HepG2 (cell line): Measurements from ENCODE around the gene TACC2. TPM values are rescaled to one million over a fixed set of nuclear protein-coding genes. Genes with fewer than 3 reads are reported as not detected.

ENCODE experiments used
- ATAC-seq: fragments of 200-7000 bp; cut with Tn5 transposase; 3 replicates; pipeline ENCODE4 v1.9.1; 2020; ENCODE audit warnings: mild to moderate bottlenecking, moderate library complexity
- BruUV-seq: library from RNA; stranded (reverse); fragments of 400-500 nt; replicated peaks from 2 replicates; lab custom pipeline; 2021; lab: Mats Ljungman, UMichigan
- CTCF ChIA-PET: fragments of 300-600 bp; formaldehyde crosslinking; extraction: SDS; loops from one replicate; lab custom pipeline; 2021; ENCODE audit warnings: low total read pairs, inconsistent platforms, low intra/inter-chr PET ratio; lab: Yijun Ruan, JAX
- POLR2A ChIA-PET: fragments of 350-600 bp; sonication (Branson Sonifier 250); formaldehyde crosslinking; loops from one replicate; lab custom pipeline; 2020; ENCODE audit warnings: antibody characterized with exemption, inconsistent platforms; lab: Yijun Ruan, JAX
- DNase-seq: peaks from one replicate; pipeline ENCODE4 v3.0.0-alpha.2; 2015; ENCODE audit warnings: low spot score
- FAIRE-seq: peaks from 3 replicates; lab custom pipeline; 2011; peaks lifted over from hg19 to GRCh38; lab: Jason Lieb, UNC
- H2AFZ ChIP-seq: one replicate; pipeline ENCODE4 v1.6.1; 2011; ENCODE audit warnings: low read length, inconsistent platforms
- H3K27ac ChIP-seq: fragments of 300-600 bp; 3 replicates; pipeline ENCODE4 v1.8.0; 2011; ENCODE audit warnings: mixed run types, mild to moderate bottlenecking, mixed read lengths, low read length, inconsistent platforms; ENCODE audit not compliant: insufficient read depth; ENCODE audit errors: extremely low read length
- H3K27me3 ChIP-seq, 2 experiments: fragments of 200-600 bp in 1 of 2; 2 replicates in 1 of 2; 3 replicates in 1 of 2; pipeline versions ENCODE4 v1.6.0 to v1.8.0; 2011; ENCODE audit warnings: low read length in 2 of 2, mild to moderate bottlenecking in 2 of 2, moderate library complexity in 2 of 2, inconsistent platforms in 1 of 2; ENCODE audit not compliant: insufficient read depth in 2 of 2, control insufficient read depth in 1 of 2
- H3K36me3 ChIP-seq, 2 experiments: fragments of 200-600 bp in 1 of 2; replicated peaks in 1 of 2; 2 replicates in 1 of 2; 3 replicates in 1 of 2; pipeline versions ENCODE4 v1.5.1 to v1.8.0; 2011; ENCODE audit warnings: low read length in 2 of 2, inconsistent platforms in 1 of 2; ENCODE audit not compliant: insufficient read depth in 2 of 2, control insufficient read depth in 1 of 2
- H3K4me1 ChIP-seq: 2 replicates; pipeline ENCODE4 v1.5.1; 2012; ENCODE audit warnings: low read length, inconsistent platforms; ENCODE audit not compliant: insufficient read depth
- H3K4me2 ChIP-seq: 2 replicates; pipeline ENCODE4 v1.6.0; 2011; ENCODE audit warnings: low read depth, low read length, inconsistent platforms
- H3K4me3 ChIP-seq, 3 experiments: fragments of 200-600 bp in 1 of 3; sonication (generic), shearing (Covaris generic) in 1 of 3; replicated peaks in 1 of 3; 2 replicates each; pipeline ENCODE4 v1.5.1; 2011 to 2016; ENCODE audit warnings: low read length in 3 of 3, inconsistent platforms in 2 of 3, low read depth in 2 of 3, mild to moderate bottlenecking in 2 of 3, control low read depth in 1 of 3, mixed read lengths in 1 of 3; ENCODE audit not compliant: insufficient read depth in 1 of 3
- H3K79me2 ChIP-seq: one replicate; pipeline ENCODE4 v1.6.1; 2011; ENCODE audit warnings: low read length, inconsistent platforms; ENCODE audit not compliant: insufficient read depth
- H3K9ac ChIP-seq: 2 replicates; pipeline ENCODE4 v1.6.0; 2011; ENCODE audit warnings: mild to moderate bottlenecking, low read depth, low read length, inconsistent platforms; ENCODE audit not compliant: insufficient read depth
- H3K9me3 ChIP-seq: 2 replicates; pipeline ENCODE4 v1.5.1; 2012; ENCODE audit warnings: mild to moderate bottlenecking, low read length
- H4K20me1 ChIP-seq: 2 replicates; pipeline ENCODE4 v1.6.0; 2011; ENCODE audit warnings: inconsistent platforms, mild to moderate bottlenecking, low read length, moderate library complexity; ENCODE audit not compliant: insufficient read depth
- CCAR2 ChIP-seq: fragments of 200-400 bp; formaldehyde crosslinking; optimal IDR thresholded peaks from 2 replicates; pipeline ENCODE3; 2018; ENCODE audit warnings: low read depth, mild to moderate bottlenecking, low read length, moderate library complexity
- CCDC6 ChIP-seq: sonication (generic); formaldehyde crosslinking; IDR thresholded peaks from 2 replicates; pipeline ENCODE4 v1.8.1; 2022; ENCODE audit warnings: mild to moderate bottlenecking, missing genetic modification reagents, moderate library complexity
- FOXA3 ChIP-seq: IDR thresholded peaks from 2 replicates; pipeline ENCODE4 v1.6.1; 2016; ENCODE audit warnings: missing genetic modification reagents, missing compliant biosample characterization
- GPN1 ChIP-seq: sonication (generic); formaldehyde crosslinking; IDR thresholded peaks from 2 replicates; pipeline ENCODE4 v1.5.1; 2020; ENCODE audit warnings: missing genetic modification reagents, borderline replicate concordance
- HMGA1 ChIP-seq: sonication (generic); formaldehyde crosslinking; conservative IDR thresholded peaks from 2 replicates; pipeline ENCODE4 v1.4.0; 2020; ENCODE audit warnings: missing genetic modification reagents
- KMT2B ChIP-seq: IDR thresholded peaks from 2 replicates; pipeline ENCODE4 v1.6.1; 2016; ENCODE audit warnings: missing genetic modification reagents, missing compliant biosample characterization
- MBNL3 ChIP-seq: fragments of 250-450 bp; sonication (Bioruptor Pico); conservative IDR thresholded peaks from 2 replicates; pipeline ENCODE4 v1.8.0; 2022; ENCODE audit warnings: mild to moderate bottlenecking, inconsistent platforms
- PITX1 ChIP-seq: sonication (generic); formaldehyde crosslinking; IDR thresholded peaks from 2 replicates; pipeline ENCODE4 v1.5.1; 2020; ENCODE audit warnings: mild to moderate bottlenecking, missing genetic modification reagents
- SNAPC2 ChIP-seq: sonication (generic); formaldehyde crosslinking; IDR thresholded peaks from 2 replicates; pipeline ENCODE4 v1.8.1; 2022; ENCODE audit warnings: mild to moderate bottlenecking, missing genetic modification reagents
- TBL1XR1 ChIP-seq: fragments of 150-350 bp; IDR thresholded peaks from 2 replicates; pipeline ENCODE4 v1.6.1; 2014; ENCODE audit warnings: borderline replicate concordance, low read length; ENCODE audit not compliant: partially characterized antibody
- TEAD3 ChIP-seq: optimal IDR thresholded peaks from 2 replicates; pipeline ENCODE3; 2016; ENCODE audit warnings: borderline replicate concordance
- ZFP36L2 ChIP-seq: sonication (generic); formaldehyde crosslinking; IDR thresholded peaks from 2 replicates; pipeline ENCODE4 v1.4.0; 2020; ENCODE audit warnings: missing genetic modification reagents
- ZNF224 ChIP-seq: sonication (generic); formaldehyde crosslinking; IDR thresholded peaks from 2 replicates; pipeline ENCODE4 v1.5.0; 2020; ENCODE audit warnings: mild to moderate bottlenecking, missing genetic modification reagents
- ZNF230 ChIP-seq: sonication (generic); formaldehyde crosslinking; IDR thresholded peaks from 2 replicates; pipeline ENCODE4 v1.4.0; 2020; ENCODE audit warnings: mild to moderate bottlenecking, missing genetic modification reagents
- ZNF331 ChIP-seq: sonication (generic); formaldehyde crosslinking; IDR thresholded peaks from 2 replicates; pipeline ENCODE4 v1.4.0; 2020; ENCODE audit warnings: missing genetic modification reagents
- ZSCAN20 ChIP-seq: sonication (generic); formaldehyde crosslinking; IDR thresholded peaks from 2 replicates; pipeline ENCODE4 v1.4.0; 2020; ENCODE audit warnings: missing genetic modification reagents, mild to moderate bottlenecking, borderline replicate concordance
- ZSCAN22 ChIP-seq: sonication (generic); formaldehyde crosslinking; IDR thresholded peaks from 2 replicates; pipeline ENCODE4 v1.4.0; 2020; ENCODE audit warnings: mild to moderate bottlenecking, missing genetic modification reagents
- WGBS: methylation state at CpG from one replicate; pipeline ENCODE4 v1.1.6; 2017; ENCODE audit warnings: low lambda C conversion rate; 5-methylcytosine and 5-hydroxymethylcytosine counted together
- in situ Hi-C: cut with HindIII; loops from 2 replicates; pipeline ENCODE4 v1.10.0; 2017; ENCODE audit warnings: low pct_unique_long_range_greater_than_20kb; ENCODE audit not compliant: extremely low pct_ligation_motif_present
- intact Hi-C: fragments of 100-400 bp; cut with micrococcal nuclease; formaldehyde crosslinking; loops from one replicate; pipeline ENCODE4 v1.10.0; 2022; ENCODE audit not compliant: unreplicated experiment
- polyA plus RNA-seq, 8 experiments: library from polyadenylated mRNA; depleted of rRNA in 3 of 8; stranded (reverse) in 7 of 8; unstranded in 1 of 8; fragments of >200 nt; fragmentation: Illumina TruSeq in 4 of 8; extraction: Trizol in 4 of 8; gene quantifications; 2 replicates each; pipeline versions ENCODE4 v1.2.1 to v1.2.3, GENCODE V29; 2011 to 2016; ENCODE audit warnings: low read depth in 4 of 8, missing spikeins in 1 of 8, mixed read lengths in 1 of 8; ENCODE audit not compliant: insufficient read depth in 1 of 8
- total RNA-seq, 5 experiments: library from RNA; depleted of rRNA; stranded (reverse); fragments of >200 nt; fragmentation: Illumina TruSeq; extraction: Trizol; gene quantifications; 2 replicates each; pipeline ENCODE4 v1.2.3, GENCODE V29; 2016; ENCODE audit warnings: low read depth in 1 of 5

TACC2 gene
- total and polyA plus RNA-seq, 2 of the 13 experiments (the other 11 are each of a cell fraction or from before 2014, with no cell fraction given): 11.8 to 16.0 TPM

- TF ChIP-seq ZSCAN20 (CRISPR knock-in tag) (no peak), TBL1XR1 (no peak), TEAD3 (no peak)
- TF ChIP-seq, all 625 proteins: peak for 0
Measured at GRCh38 chr10:122097935-122098334, 109.0 kb downstream of the TACC2 start (continued).

DNA sequence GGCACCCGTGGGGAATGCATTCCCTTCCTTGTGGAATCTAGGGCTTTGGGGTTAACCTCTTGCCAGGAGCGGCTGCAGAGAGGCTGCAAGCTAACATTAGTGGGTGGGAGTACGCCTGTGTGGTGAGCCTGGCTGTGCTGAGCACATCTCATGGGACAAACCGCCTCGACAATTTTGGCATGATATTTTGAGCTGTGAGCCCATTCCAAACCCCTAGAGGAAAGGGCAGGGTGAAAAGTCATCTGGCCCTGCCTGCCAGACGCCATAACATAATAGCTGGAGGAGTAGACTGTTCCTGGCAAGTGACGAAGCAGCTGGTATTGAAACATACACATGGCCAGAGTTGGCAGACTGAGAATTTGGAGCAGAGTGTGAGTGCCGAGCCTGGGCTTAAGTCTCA is 110.0 kb downstream of the TACC2 start:
- BruUV-seq: no TSS peak

DNA sequence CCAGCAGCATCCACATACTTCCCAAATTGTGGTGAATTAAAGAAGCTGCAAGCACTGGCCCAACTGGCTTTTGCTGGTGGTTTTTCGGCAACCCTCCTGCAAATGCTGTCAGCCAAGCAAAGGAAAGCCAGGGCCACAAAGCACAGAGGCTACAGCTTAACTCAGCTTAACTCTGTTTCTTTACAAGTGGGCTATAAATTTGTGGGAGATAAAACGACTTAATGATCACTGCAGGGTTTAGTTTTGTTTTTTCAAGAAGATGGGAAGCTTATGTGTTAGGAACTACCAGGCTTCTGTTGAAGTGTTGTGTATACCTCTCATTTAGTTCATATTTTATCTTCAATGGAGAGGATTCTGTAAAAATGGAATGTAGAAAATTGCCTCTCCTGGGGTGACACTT is 110.6 kb downstream of the TACC2 start:
- no peaks in the 10 kb centered on the region for H3K36me3 ChIP-seq
- no TSS peak for BruUV-seq
- no peak overlapping the region for H3K9ac ChIP-seq
- H3K27me3 ChIP-seq: no peaks in the 10 kb centered on the region
- no peak overlapping the region for H3K4me2 ChIP-seq
- TF ChIP-seq ZSCAN22 (CRISPR knock-in tag) (no peak), KMT2B (CRISPR knock-in tag) (no peak), PITX1 (CRISPR knock-in tag) (no peak), GPN1 (CRISPR knock-in tag) (no peak), SNAPC2 (CRISPR knock-in tag) (no peak), MBNL3 (CRISPR knock-in tag) (no peak), ZFP36L2 (no peak), ZNF230 (CRISPR knock-in tag) (no peak), CCDC6 (CRISPR knock-in tag) (no peak), TEAD3 (no peak)
- no peak overlapping the region for H3K27ac ChIP-seq
- H3K79me2 ChIP-seq: no peaks in the 10 kb centered on the region
- POLR2A ChIA-PET: interaction anchor here (0.9 kb wide), 2 partner anchors 13 to 36 kb away, joined by 3 to 4 read pairs; no protein-coding TSS in a partner anchor
- FAIRE-seq (no peak), ATAC-seq (no peak), DNase-seq (no peak)
- H2AFZ ChIP-seq: no peak overlapping the region
- CTCF ChIA-PET: no interaction called here
- H3K4me3 ChIP-seq: no peak overlapping the region
- H3K9me3 ChIP-seq: no peaks in the 10 kb centered on the region
- intact Hi-C loops (no loop called here), in situ Hi-C loops (no loop called here)
- peaks cover 13% of the 10 kb centered on the region for H3K4me1 ChIP-seq
- WGBS: 53% methylated on average over 2 of the region's 2 CpGs
- no peaks in the 10 kb centered on the region for H4K20me1 ChIP-seq

More for the DNA sequence above, 110.0 kb downstream of the TACC2 start:
- no peaks in the 10 kb centered on the region for H3K79me2 ChIP-seq
- H4K20me1 ChIP-seq: no peaks in the 10 kb centered on the region
- H3K27me3 ChIP-seq: no peaks in the 10 kb centered on the region
- intact Hi-C loops (no loop called here), in situ Hi-C loops (no loop called here)
- no peak overlapping the region for H3K4me2 ChIP-seq
- no peak overlapping the region for H3K27ac ChIP-seq
- no peak overlapping the region for H3K4me3 ChIP-seq
- no peaks in the 10 kb centered on the region for H3K9me3 ChIP-seq
- H3K36me3 ChIP-seq: no peaks in the 10 kb centered on the region
- FAIRE-seq (no peak), ATAC-seq (no peak), DNase-seq (no peak)
- no peak for TF ChIP-seq FOXA3
- no peak for TF ChIP-seq ZNF224 (CRISPR knock-in tag)
- TF ChIP-seq HMGA1 (CRISPR knock-in tag): no peak
- no peak for TF ChIP-seq CCAR2
- no peak for TF ChIP-seq ZNF331 (CRISPR knock-in tag)
- H3K9ac ChIP-seq: no peak overlapping the region
- H3K4me1 ChIP-seq: peaks cover 13% of the 10 kb centered on the region
- ChIA-PET POLR2A (interaction anchor here (0.9 kb wide), 1 partner anchor 14 kb away, joined by 4 read pairs; no protein-coding TSS in a partner anchor), CTCF (no interaction called here)
- 78% methylated on average over 8 of the region's 8 CpGs for WGBS
- H2AFZ ChIP-seq: no peak overlapping the region
